Suppressor macrophage treated with lipopolysaccharide for 1 hour (primary cell): Measurements from ENCODE around the gene NAP1L1.

Experiments used
- DNase-seq, 3 donors: peaks; one replicate each; pipeline ENCODE4 v3.0.0-alpha.2; 2020 to 2022

The NAP1L1 gene

GRCh38 chr12:76020281-76020680, 64.2 kb downstream of the NAP1L1 start:
- peak; percentile 57 to 69 (median 61) for DNase-seq

GRCh38 chr12:76018672-76019071, 65.8 kb downstream of the NAP1L1 start:
- DNase-seq: no peak

GRCh38 chr12:76018111-76018510, 66.4 kb downstream of the NAP1L1 start:
- DNase-seq: peak; percentile 65 to 74 (median 74)

- peak in 1 of 3 donors; percentile 14 for DNase-seq
These were observed 70.5 kb downstream of the NAP1L1 start for GRCh38 chr12:76014007-76014406.

- no peak for DNase-seq
These were observed 70.9 kb downstream of the NAP1L1 start for GRCh38 chr12:76013603-76014002.

GRCh38 chr12:76012644-76013043, 71.8 kb downstream of the NAP1L1 start:
- DNase-seq: peak in 1 of 3 donors; percentile 8

- peak in 1 of 3 donors; percentile 4 for DNase-seq
These were observed 73.6 kb downstream of the NAP1L1 start for GRCh38 chr12:76010732-76011458.

- DNase-seq: peak in 1 of 3 donors; percentile 10
These were observed 76.1 kb downstream of the NAP1L1 start for GRCh38 chr12:76008428-76008827.

- DNase-seq: peak in 1 of 3 donors; percentile 11
These were observed 76.8 kb downstream of the NAP1L1 start for GRCh38 chr12:76007640-76008039.

GRCh38 chr12:76006028-76006925, 78.2 kb downstream of the NAP1L1 start:
- DNase-seq: no peak

- DNase-seq: peak in 1 of 3 donors; percentile 16
These were observed 81.2 kb downstream of the NAP1L1 start for GRCh38 chr12:76003355-76003638.

- peak in 1 of 3 donors; percentile 14 for DNase-seq
These were observed 81.7 kb downstream of the NAP1L1 start for GRCh38 chr12:76002598-76003354.

GRCh38 chr12:75998292-75999063, 86.0 kb downstream of the NAP1L1 start:
- peak in 1 of 3 donors; percentile 12 for DNase-seq

- peak in 1 of 3 donors; percentile 13 for DNase-seq
These were observed 86.8 kb downstream of the NAP1L1 start for GRCh38 chr12:75997658-75998057.

- DNase-seq: peak in 1 of 3 donors; percentile 12
These were observed 87.5 kb downstream of the NAP1L1 start for GRCh38 chr12:75996861-75997447.

- peak in 1 of 3 donors; percentile 6 for DNase-seq
These were observed 88.8 kb downstream of the NAP1L1 start for GRCh38 chr12:75995691-75996090.

- DNase-seq: peak in 1 of 3 donors; percentile 8
These were observed 90.3 kb downstream of the NAP1L1 start for GRCh38 chr12:75994069-75994740.

GRCh38 chr12:75991753-75992152, 92.7 kb downstream of the NAP1L1 start:
- peak in 1 of 3 donors; percentile 4 for DNase-seq

- peak in 1 of 3 donors; percentile 13 for DNase-seq
These were observed 94.1 kb downstream of the NAP1L1 start for GRCh38 chr12:75990189-75990912.

GRCh38 chr12:75987709-75988108, 96.8 kb downstream of the NAP1L1 start:
- peak in 1 of 3 donors; percentile 16 for DNase-seq
